ENCODE measurements around the gene PRKG1. TPM values are rescaled to one million over a fixed set of nuclear protein-coding genes. Genes with fewer than 3 reads are reported as not detected.
A peak's percentile ranks its signal among the peaks of the same experiment; 100 is the strongest.

The PRKG1 gene
- total and polyA plus RNA-seq, 2 of the 8 experiments (the other 6 are each of a cell fraction or from before 2014, with no cell fraction given), result 4.2 to 15.2 TPM

DNA sequence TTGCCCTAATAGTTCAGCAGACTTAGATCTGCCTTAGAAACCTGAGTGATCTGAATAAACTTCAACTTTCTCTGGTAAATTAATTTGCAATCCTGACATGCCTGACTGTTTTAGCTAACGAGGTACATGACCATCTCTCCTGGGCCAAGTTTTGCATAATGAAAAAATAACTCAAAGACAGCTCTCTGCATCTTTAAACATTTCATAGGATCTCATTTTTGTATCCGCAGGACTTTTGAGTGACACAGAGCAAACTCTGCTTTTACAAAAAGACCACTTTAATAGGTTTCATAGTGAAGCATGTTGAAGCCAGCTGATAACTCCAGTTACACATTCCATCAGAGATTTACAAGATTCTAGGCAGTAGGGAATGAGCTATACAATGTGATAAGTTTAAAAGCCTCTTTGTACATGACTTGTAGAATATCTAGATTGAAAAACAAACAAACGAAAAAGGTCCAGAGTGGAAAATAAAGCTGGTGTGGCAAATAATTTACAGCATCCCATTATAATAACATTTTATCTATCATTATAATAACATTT is 2.1 kb downstream of the PRKG1 start:
- H3K23ac ChIP-seq (ENCODE audit: insufficient read length), result no peak overlapping the region
- no peak overlapping the region for H3K18ac ChIP-seq (ENCODE audit: extremely low read depth, low read length)
- H3K9me3 ChIP-seq (ENCODE audit: insufficient read depth in 2 of 2, low read depth in 1 of 2, low read length in 1 of 2), result no peaks in the 10 kb centered on the region
- H4K5ac ChIP-seq (ENCODE audit: insufficient read length, low read depth, low read length), result no peak overlapping the region
- no peak overlapping the region for H2AK5ac ChIP-seq (ENCODE audit: low read depth, low read length)
- H2BK120ac ChIP-seq (replicated peaks; ENCODE audit: low read depth, low read length), result no peak overlapping the region
- no peak overlapping the region for H2BK20ac ChIP-seq (ENCODE audit: low read length)
- H2BK15ac ChIP-seq (ENCODE audit: low read length), result no peak overlapping the region
- 0 out of 7 replicates have a peak, but pooled peaks cover 0 to 2% (median 0%) of the 10 kb centered on the region in 4 experiments for H3K27me3 ChIP-seq (replicated peaks in 1 of 4; ENCODE audit: control insufficient read depth in 3 of 4, extremely low read depth in 1 of 4, insufficient read depth in 3 of 4, low read length in 3 of 4)
- H3K4me2 ChIP-seq (ENCODE audit: insufficient read depth in 1 of 2, low read depth in 2 of 2, low read length in 2 of 2), result peak overlapping the region; percentile 93 to 95
- no peak overlapping the region for H3K9ac ChIP-seq (replicated peaks in 1 of 4; ENCODE audit: extremely low read depth in 1 of 4, low read depth in 3 of 4, low read length in 3 of 4)
- H3K4ac ChIP-seq (replicated peaks; ENCODE audit: insufficient read length, low read depth, low read length), result no peak overlapping the region
- peaks cover 0 to 37% of the 10 kb centered on the region in 2 experiments; a peak in 3 of 4 replicates for H3K79me2 ChIP-seq (ENCODE audit: control insufficient read depth in 1 of 2, insufficient read depth in 2 of 2, low read length in 2 of 2)
- H2AFZ ChIP-seq (ENCODE audit: low read length), result no peak overlapping the region
- POLR2A ChIA-PET (ENCODE audit: partially characterized antibody), result no interaction called here
- H3K14ac ChIP-seq (ENCODE audit: insufficient read length), result no peak overlapping the region
- H4K91ac ChIP-seq (replicated peaks; ENCODE audit: insufficient read length, low read length), result no peak overlapping the region
- peaks cover 15% of the 10 kb centered on the region for H3K23me2 ChIP-seq (ENCODE audit: low read depth, low read length)
- H4K20me1 ChIP-seq (replicated peaks in 1 of 2; ENCODE audit: control insufficient read depth in 1 of 2, insufficient read depth in 2 of 2, low read length in 2 of 2), result no peaks in the 10 kb centered on the region
- no peaks in the 10 kb centered on the region for H3K36me3 ChIP-seq (ENCODE audit: control insufficient read depth in 2 of 4, insufficient read depth in 4 of 4, low read length in 3 of 4)
- peaks cover 4 to 28% (median 12%) of the 10 kb centered on the region in 4 experiments; a peak in 5 of 7 replicates for H3K4me1 ChIP-seq (replicated peaks in 1 of 4; ENCODE audit: control insufficient read depth in 3 of 4, insufficient read depth in 4 of 4, low read length in 3 of 4)
- H3K79me1 ChIP-seq (ENCODE audit: low read depth, low read length), result no peaks in the 10 kb centered on the region
- CTCF ChIA-PET (ENCODE audit: partially characterized antibody), result interaction anchor here (0.7 to 1.5 kb wide), 5 partner anchors 13 to 292 kb away, joined by 3 to 4 read pairs (median 3); no protein-coding TSS in a partner anchor
- peak overlapping the region in 2 of 4 experiments; percentile 78 to 88; a peak in 4 of 8 replicates for H3K4me3 ChIP-seq (ENCODE audit: extremely low read depth in 1 of 4, insufficient read depth in 2 of 4, low read depth in 3 of 4, low read length in 4 of 4)
- no peak for FAIRE-seq
- H4K8ac ChIP-seq (ENCODE audit: extremely low read depth, insufficient read depth, low read length), result no peak overlapping the region
- 67% methylated on average over 3 of the region's 3 CpGs; no CpG with 5 or more reads in 1 of the 2 experiments for WGBS, 2 experiments (ENCODE audit: extremely low coverage in 1 of 2, insufficient coverage in 1 of 2, insufficient read length in 1 of 2, insufficient replicate concordance in 2 of 2, low coverage in 1 of 2, low lambda C conversion rate in 2 of 2, missing lambda C conversion rate in 1 of 2)
- H2BK12ac ChIP-seq (ENCODE audit: low read depth, low read length), result no peak overlapping the region
- DNase-seq (ENCODE audit: low read depth in 1 of 2, low spot score in 2 of 2), result no peak
- H2BK5ac ChIP-seq (ENCODE audit: low read depth, low read length), result no peak overlapping the region
- H3K56ac ChIP-seq (replicated peaks; ENCODE audit: insufficient read length, low read depth, low read length), result no peak overlapping the region
- H3K27ac ChIP-seq (ENCODE audit: low read depth, low read length), result no peak overlapping the region
- no peak for TF ChIP-seq TAF7 (optimal IDR thresholded peaks at IDR 0.05; ENCODE audit: borderline replicate concordance, low read depth, low read length)
- no peak for TF ChIP-seq MAFK (IDR thresholded peaks at IDR 0.05; ENCODE audit: low read depth, low read length)
- no peak for TF ChIP-seq CREB1 (IDR thresholded peaks at IDR 0.05)
- TF ChIP-seq TCF12 (IDR thresholded peaks at IDR 0.05; ENCODE audit: low read depth, low read length), result no peak
- TF ChIP-seq KDM4A (IDR thresholded peaks at IDR 0.05; ENCODE audit: low read depth, low read length, severe bottlenecking), result no peak
- TF ChIP-seq, protein P1, sequence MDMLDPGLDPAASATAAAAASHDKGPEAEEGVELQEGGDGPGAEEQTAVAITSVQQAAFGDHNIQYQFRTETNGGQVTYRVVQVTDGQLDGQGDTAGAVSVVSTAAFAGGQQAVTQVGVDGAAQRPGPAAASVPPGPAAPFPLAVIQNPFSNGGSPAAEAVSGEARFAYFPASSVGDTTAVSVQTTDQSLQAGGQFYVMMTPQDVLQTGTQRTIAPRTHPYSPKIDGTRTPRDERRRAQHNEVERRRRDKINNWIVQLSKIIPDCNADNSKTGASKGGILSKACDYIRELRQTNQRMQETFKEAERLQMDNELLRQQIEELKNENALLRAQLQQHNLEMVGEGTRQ (IDR thresholded peaks at IDR 0.05; ENCODE audit: low read length), result no peak
- no peak for TF ChIP-seq POU5F1 (IDR thresholded peaks at IDR 0.05; ENCODE audit: low read depth, low read length)
- no peak for TF ChIP-seq POLR2A (IDR thresholded peaks at IDR 0.05; ENCODE audit: control extremely low read depth in 1 of 2, low read depth in 2 of 2, low read length in 2 of 2)
- TF ChIP-seq NRF1 (IDR thresholded peaks at IDR 0.05; ENCODE audit: low read depth, low read length), result no peak
- TF ChIP-seq BRCA1 (IDR thresholded peaks at IDR 0.05; ENCODE audit: low read depth, low read length), result no peak

All from H1 (cell line).